ENCODE measurements around the gene SETBP1. TPM values are rescaled to one million over a fixed set of nuclear protein-coding genes. Genes with fewer than 3 reads are reported as not detected.

Gene SETBP1
- total and polyA plus RNA-seq, 9 of the 15 experiments (the other 6 are each of a cell fraction or from before 2014, with no cell fraction given) = under 0.01 to 0.13 (median 0.04) TPM

DNA sequence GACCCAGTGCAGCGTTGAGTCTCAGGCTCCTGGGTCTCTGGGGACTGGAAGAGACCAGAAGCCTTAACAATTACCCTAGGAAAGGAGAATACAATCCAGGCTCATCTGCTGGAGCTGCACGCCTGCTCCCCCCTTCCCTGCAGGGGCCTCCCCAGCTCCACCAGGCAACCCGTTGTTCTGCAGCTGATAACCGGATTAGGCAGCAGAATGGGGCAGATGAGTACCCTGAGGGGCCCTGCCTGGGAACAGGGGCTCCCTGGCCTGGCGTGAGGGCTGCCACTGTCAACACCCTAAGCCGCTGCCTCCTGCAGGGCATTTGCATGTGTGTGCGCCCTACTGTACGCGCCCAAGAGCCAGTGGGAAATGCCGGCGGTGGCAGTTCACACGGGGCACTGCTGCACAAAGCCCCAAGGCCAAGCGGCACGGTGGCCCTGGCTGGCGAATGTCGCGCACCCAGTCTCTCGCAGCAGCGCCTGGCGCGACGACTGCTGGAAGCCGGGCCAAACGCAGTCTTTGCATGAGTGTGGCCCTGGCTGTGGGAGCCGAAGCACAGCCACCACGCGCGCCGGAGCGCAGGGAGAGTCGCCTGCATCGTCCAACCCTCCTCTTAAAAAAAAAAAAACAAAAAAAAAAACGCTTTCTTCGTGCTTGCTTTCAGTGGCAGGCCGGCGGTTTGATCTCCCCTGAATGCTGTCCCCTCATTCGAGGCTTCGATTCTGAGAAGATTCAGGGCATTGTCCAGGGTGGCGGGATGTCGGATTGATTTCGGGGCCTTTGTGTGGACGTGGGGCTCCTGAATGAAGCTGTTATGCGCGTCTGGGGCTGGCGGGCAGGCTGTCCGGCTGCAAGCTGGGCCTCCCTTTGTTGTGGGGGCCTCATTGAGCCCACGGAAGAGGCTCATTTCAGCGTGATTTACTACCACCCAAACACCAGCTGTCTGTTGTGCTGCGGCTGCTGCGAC, 63.8 kb downstream of the SETBP1 start (continued):
- TF ChIP-seq, protein P1, sequence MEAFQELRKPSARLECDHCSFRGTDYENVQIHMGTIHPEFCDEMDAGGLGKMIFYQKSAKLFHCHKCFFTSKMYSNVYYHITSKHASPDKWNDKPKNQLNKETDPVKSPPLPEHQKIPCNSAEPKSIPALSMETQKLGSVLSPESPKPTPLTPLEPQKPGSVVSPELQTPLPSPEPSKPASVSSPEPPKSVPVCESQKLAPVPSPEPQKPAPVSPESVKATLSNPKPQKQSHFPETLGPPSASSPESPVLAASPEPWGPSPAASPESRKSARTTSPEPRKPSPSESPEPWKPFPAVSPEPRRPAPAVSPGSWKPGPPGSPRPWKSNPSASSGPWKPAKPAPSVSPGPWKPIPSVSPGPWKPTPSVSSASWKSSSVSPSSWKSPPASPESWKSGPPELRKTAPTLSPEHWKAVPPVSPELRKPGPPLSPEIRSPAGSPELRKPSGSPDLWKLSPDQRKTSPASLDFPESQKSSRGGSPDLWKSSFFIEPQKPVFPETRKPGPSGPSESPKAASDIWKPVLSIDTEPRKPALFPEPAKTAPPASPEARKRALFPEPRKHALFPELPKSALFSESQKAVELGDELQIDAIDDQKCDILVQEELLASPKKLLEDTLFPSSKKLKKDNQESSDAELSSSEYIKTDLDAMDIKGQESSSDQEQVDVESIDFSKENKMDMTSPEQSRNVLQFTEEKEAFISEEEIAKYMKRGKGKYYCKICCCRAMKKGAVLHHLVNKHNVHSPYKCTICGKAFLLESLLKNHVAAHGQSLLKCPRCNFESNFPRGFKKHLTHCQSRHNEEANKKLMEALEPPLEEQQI (IDR thresholded peaks at IDR 0.05) = no peak
- TF ChIP-seq ZNF324 (CRISPR knock-in tag; IDR thresholded peaks at IDR 0.05) (no peak), ZNF217 (CRISPR knock-in tag; IDR thresholded peaks at IDR 0.05) (no peak), CBX3 (IDR thresholded peaks at IDR 0.05; ENCODE audit: borderline replicate concordance in 1 of 2, low read length in 2 of 2) (no peak), CBX8 (IDR thresholded peaks at IDR 0.05; ENCODE audit: borderline replicate concordance, extremely low read depth, low read depth, low read length, poor library complexity, severe bottlenecking) (no peak)
- TF ChIP-seq, protein P2, sequence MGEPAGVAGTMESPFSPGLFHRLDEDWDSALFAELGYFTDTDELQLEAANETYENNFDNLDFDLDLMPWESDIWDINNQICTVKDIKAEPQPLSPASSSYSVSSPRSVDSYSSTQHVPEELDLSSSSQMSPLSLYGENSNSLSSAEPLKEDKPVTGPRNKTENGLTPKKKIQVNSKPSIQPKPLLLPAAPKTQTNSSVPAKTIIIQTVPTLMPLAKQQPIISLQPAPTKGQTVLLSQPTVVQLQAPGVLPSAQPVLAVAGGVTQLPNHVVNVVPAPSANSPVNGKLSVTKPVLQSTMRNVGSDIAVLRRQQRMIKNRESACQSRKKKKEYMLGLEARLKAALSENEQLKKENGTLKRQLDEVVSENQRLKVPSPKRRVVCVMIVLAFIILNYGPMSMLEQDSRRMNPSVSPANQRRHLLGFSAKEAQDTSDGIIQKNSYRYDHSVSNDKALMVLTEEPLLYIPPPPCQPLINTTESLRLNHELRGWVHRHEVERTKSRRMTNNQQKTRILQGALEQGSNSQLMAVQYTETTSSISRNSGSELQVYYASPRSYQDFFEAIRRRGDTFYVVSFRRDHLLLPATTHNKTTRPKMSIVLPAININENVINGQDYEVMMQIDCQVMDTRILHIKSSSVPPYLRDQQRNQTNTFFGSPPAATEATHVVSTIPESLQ (CRISPR knock-in tag; IDR thresholded peaks at IDR 0.05) = no peak
